ENCODE results near the gene CD2AP.

Gene CD2AP

GRCh38 chr6:47465117-47465516 lies 12.5 kb upstream of the CD2AP start:
- no peak for DNase-seq (ENCODE audit: low spot score)
- TF ChIP-seq CTCF (IDR thresholded peaks at IDR 0.05; ENCODE audit: extremely low read depth, missing control alignments) = no peak

- no peak for TF ChIP-seq CTCF (IDR thresholded peaks at IDR 0.05; ENCODE audit: extremely low read depth, missing control alignments)
- no peak for DNase-seq (ENCODE audit: low spot score)
Measured at GRCh38 chr6:47471911-47472310, 5.7 kb upstream of the CD2AP start.

- DNase-seq (ENCODE audit: low spot score) = no peak
- TF ChIP-seq CTCF (IDR thresholded peaks at IDR 0.05; ENCODE audit: extremely low read depth, missing control alignments) = no peak
Measured at GRCh38 chr6:47473791-47474346, 3.7 kb upstream of the CD2AP start.

GRCh38 chr6:47475319-47475816 lies 2.2 kb upstream of the CD2AP start:
- no peak for DNase-seq (ENCODE audit: low spot score)
- no peak for TF ChIP-seq CTCF (IDR thresholded peaks at IDR 0.05; ENCODE audit: extremely low read depth, missing control alignments)

GRCh38 chr6:47476781-47477496 lies 650 bp upstream of the CD2AP start:
- DNase-seq (ENCODE audit: low spot score) = no peak
- TF ChIP-seq CTCF (IDR thresholded peaks at IDR 0.05; ENCODE audit: extremely low read depth, missing control alignments) = no peak

GRCh38 chr6:47478233-47479139 lies 897 bp downstream of the CD2AP start:
- TF ChIP-seq CTCF (IDR thresholded peaks at IDR 0.05; ENCODE audit: extremely low read depth, missing control alignments) = no peak
- no peak for DNase-seq (ENCODE audit: low spot score)

- no peak for DNase-seq (ENCODE audit: low spot score)
Measured at GRCh38 chr6:47479140-47479508, 1.5 kb downstream of the CD2AP start.

More at GRCh38 chr6:47479140-47479508, 1.5 kb downstream of the CD2AP start:
- TF ChIP-seq CTCF (IDR thresholded peaks at IDR 0.05; ENCODE audit: extremely low read depth, missing control alignments) = no peak
